Testis (tissue), 2 donors: ENCODE measurements around the gene ANXA2.

Experiments
- POLR2A ChIP-seq: fragments of 450-650 bp; IDR thresholded peaks from one replicate; pipeline ENCODE4 v1.6.1; 2017; ENCODE audit warnings: antibody characterized with exemption, mild to moderate bottlenecking, moderate library complexity
- TF ChIP-seq, protein P1 (sequence below), 3 experiments: fragments of 450-650 bp in 2 of 3; fragments of 200-600 bp in 1 of 3; sonication (generic) in 1 of 3; IDR thresholded peaks; one replicate each; pipeline ENCODE4 v1.5.1; 2016 to 2019; ENCODE audit warnings: antibody characterized with exemption in 3 of 3, mild to moderate bottlenecking in 2 of 3, moderate library complexity in 1 of 3

DNA sequence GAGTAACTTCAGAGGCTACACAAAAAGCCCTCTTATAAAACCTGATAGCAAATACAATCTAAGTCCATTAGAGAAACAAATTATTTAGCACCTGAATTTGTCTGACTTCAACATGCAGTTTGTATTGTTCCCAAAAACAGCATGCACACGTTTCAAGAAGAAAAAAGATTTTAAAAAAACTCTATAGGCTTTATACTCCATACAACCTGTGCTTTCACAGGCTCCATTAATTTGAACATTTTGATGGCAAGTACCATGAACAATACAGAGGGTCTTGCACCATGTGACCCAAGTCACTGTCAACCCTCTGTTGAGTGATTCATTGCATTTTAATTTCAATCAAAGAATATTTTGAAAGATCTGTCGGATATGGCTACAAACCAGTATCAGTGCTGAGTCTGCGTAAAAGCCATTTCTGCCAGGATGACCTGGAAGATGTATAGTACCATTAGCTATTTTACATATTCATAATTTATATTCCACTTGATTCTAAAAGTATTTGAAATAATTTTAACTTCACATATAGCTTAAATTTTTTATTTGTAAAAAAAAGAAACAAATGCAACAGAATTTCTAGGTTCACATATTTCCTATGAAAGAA lies 13.2 kb downstream of the ANXA2 start:
- no peak for TF ChIP-seq POLR2A
- TF ChIP-seq, protein P1, sequence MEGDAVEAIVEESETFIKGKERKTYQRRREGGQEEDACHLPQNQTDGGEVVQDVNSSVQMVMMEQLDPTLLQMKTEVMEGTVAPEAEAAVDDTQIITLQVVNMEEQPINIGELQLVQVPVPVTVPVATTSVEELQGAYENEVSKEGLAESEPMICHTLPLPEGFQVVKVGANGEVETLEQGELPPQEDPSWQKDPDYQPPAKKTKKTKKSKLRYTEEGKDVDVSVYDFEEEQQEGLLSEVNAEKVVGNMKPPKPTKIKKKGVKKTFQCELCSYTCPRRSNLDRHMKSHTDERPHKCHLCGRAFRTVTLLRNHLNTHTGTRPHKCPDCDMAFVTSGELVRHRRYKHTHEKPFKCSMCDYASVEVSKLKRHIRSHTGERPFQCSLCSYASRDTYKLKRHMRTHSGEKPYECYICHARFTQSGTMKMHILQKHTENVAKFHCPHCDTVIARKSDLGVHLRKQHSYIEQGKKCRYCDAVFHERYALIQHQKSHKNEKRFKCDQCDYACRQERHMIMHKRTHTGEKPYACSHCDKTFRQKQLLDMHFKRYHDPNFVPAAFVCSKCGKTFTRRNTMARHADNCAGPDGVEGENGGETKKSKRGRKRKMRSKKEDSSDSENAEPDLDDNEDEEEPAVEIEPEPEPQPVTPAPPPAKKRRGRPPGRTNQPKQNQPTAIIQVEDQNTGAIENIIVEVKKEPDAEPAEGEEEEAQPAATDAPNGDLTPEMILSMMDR (IDR thresholded peaks at IDR 0.05) = no peak
